Measurements from ENCODE around the gene FRMD4A.

DNA sequence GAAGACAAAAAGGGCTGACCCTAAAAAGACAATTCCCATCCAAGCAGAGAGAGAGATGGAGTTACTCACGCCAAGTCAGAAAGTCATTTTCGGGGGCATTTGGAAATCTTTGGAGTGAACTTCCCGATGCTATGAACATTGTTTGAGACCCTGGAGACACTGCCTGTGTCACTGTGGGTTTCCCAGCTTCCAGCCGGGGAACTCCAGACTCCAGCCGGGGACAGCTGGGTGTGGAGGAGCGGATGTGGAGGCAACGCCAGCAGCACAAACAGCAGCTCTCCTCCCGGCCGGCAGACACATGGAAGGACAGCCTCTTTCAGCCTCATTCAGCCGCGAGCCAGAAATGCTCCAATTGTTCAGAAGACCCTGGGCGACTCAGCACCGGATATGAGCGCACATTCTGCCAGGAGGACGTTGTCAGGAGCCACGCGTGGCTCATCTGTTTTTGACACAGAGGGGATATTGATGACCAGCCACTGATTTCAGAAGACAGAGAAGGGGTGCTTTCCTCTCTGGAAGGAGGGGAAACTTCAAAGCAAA, 646.4 kb downstream of the FRMD4A start:
- TF ChIP-seq JUNB (IDR thresholded peaks at IDR 0.05): no peak
- TF ChIP-seq RAD21 (IDR thresholded peaks at IDR 0.05; ENCODE audit: insufficient read depth, low read depth, low read length): no peak
- TF ChIP-seq YY1 (IDR thresholded peaks at IDR 0.05; ENCODE audit: low read depth, low read length): no peak
- TF ChIP-seq ZZZ3 (IDR thresholded peaks at IDR 0.05; ENCODE audit: control insufficient read depth, insufficient read length, low read depth): no peak

All from GM12878 (cell line).